Mammary epithelial cell (primary cell): Measurements from ENCODE around the gene ACY1.

Experiments
- CTCF ChIP-seq, 2 donors: IDR thresholded peaks in 1 of 2; conservative IDR thresholded peaks in 1 of 2; 2 replicates each; pipeline ENCODE4 v1.5.1; 2011 to 2012; ENCODE audit warnings: inconsistent platforms in 2 of 2, low read length in 2 of 2, mild to moderate bottlenecking in 2 of 2, control low read depth in 1 of 2, low read depth in 1 of 2; ENCODE audit not compliant: insufficient read depth in 1 of 2; ENCODE audit errors: extremely low read depth in 1 of 2
- EZH2 ChIP-seq: IDR thresholded peaks from 2 replicates; pipeline ENCODE4 v1.6.1; 2012; ENCODE audit warnings: low read length, inconsistent platforms, borderline replicate concordance

GRCh38 chr3:51964521-51964920, 18.8 kb upstream of the ACY1 start:
- TF ChIP-seq CTCF (conservative IDR thresholded peaks at IDR 0.05 in 1 of 2, IDR thresholded peaks at IDR 0.05 in 1 of 2; ENCODE audit: extremely low read depth in 1 of 2, insufficient read depth in 1 of 2, low read depth in 1 of 2, low read length in 2 of 2) (no peak), EZH2 (no peak)
